BJ (cell line): Measurements from ENCODE around the gene RIMKLA. TPM values are rescaled to one million over a fixed set of nuclear protein-coding genes. Genes with fewer than 3 reads are reported as not detected.
A peak's percentile ranks its signal among the peaks of the same experiment; 100 is the strongest.

ENCODE experiments used
- CTCF ChIA-PET: fragments of 350-600 bp; formaldehyde crosslinking; extraction: SDS; loops from one replicate; lab custom pipeline; 2021; ENCODE audit warnings: antibody characterized with exemption, inconsistent platforms; lab: Yijun Ruan, JAX
- POLR2A ChIA-PET: fragments of 300-600 bp; sonication (Branson Sonifier 250); formaldehyde crosslinking; extraction: SDS; loops from one replicate; lab custom pipeline; 2021; ENCODE audit warnings: antibody characterized with exemption; lab: Charles Lee
- DNase-seq: peaks from one replicate; pipeline ENCODE4 v3.0.0-alpha.2; 2011; ENCODE audit warnings: low read depth
- H3K27me3 ChIP-seq: 2 replicates; pipeline ENCODE4 v1.6.0; 2011; ENCODE audit warnings: low read length; ENCODE audit not compliant: control insufficient read depth, insufficient read depth
- H3K36me3 ChIP-seq: 2 replicates; pipeline ENCODE4 v1.5.1; 2011; ENCODE audit warnings: low read length; ENCODE audit not compliant: control insufficient read depth, insufficient read depth
- H3K4me3 ChIP-seq: 2 replicates; pipeline ENCODE4 v1.5.1; 2011; ENCODE audit warnings: low read depth, mild to moderate bottlenecking, control low read depth, low read length
- polyA plus RNA-seq: library from polyadenylated mRNA; depleted of rRNA; stranded (reverse); fragments of >200 nt; gene quantifications from 2 replicates; pipeline ENCODE4 v1.2.3, GENCODE V29; 2011
- TF ChIP-seq, protein P1 (sequence below): IDR thresholded peaks from 2 replicates; pipeline ENCODE4 v1.5.1; 2011; ENCODE audit warnings: low read depth, mild to moderate bottlenecking, control low read depth, inconsistent platforms, low read length, moderate library complexity; ENCODE audit not compliant: insufficient read depth

Gene RIMKLA
- polyA plus RNA-seq, 1 experiment, result 0.02 TPM

DNA sequence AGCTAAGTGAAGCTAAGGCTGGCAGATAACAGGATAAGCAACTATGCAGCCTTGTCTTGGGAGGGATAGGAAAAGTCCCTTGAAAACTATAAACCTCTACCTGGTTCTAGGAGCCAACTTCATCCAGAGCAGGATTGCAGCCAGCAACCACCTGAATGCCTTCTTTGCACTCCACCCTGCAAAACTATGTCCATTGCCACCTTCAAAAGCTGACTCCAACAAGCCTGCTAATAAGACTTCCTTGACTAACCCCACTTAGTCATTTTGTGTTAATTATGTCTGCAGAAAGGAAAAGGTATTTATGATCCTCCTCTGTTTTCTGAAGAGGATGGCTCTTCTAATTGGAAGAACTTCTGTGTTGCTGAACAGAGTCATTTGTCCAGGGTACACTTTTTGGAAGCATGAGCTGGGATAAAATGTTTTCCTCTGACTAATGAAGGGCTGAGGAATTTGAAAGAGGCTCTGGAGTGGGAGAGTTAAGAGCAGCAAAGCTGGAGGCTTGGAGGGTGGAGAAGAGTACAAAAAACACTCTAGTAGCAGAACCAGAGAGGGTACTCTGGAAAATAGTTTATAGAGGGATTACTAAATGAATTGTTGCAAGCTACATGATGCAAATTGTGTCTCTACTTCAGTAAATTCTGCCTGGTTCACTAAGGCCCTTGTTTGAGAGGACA lies 9.6 kb upstream of the RIMKLA start:
- 0 out of 2 replicates have a peak, but pooled peaks cover 2% of the 10 kb centered on the region for H3K27me3 ChIP-seq
- no peaks in the 10 kb centered on the region for H3K36me3 ChIP-seq
- CTCF ChIA-PET, result no interaction called here
- TF ChIP-seq, protein P1, sequence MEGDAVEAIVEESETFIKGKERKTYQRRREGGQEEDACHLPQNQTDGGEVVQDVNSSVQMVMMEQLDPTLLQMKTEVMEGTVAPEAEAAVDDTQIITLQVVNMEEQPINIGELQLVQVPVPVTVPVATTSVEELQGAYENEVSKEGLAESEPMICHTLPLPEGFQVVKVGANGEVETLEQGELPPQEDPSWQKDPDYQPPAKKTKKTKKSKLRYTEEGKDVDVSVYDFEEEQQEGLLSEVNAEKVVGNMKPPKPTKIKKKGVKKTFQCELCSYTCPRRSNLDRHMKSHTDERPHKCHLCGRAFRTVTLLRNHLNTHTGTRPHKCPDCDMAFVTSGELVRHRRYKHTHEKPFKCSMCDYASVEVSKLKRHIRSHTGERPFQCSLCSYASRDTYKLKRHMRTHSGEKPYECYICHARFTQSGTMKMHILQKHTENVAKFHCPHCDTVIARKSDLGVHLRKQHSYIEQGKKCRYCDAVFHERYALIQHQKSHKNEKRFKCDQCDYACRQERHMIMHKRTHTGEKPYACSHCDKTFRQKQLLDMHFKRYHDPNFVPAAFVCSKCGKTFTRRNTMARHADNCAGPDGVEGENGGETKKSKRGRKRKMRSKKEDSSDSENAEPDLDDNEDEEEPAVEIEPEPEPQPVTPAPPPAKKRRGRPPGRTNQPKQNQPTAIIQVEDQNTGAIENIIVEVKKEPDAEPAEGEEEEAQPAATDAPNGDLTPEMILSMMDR, result no peak
- H3K4me3 ChIP-seq, result no peak overlapping the region
- no peak for DNase-seq
- POLR2A ChIA-PET, result no interaction called here

GRCh38 chr1:42372796-42373195 lies 7.8 kb upstream of the RIMKLA start:
- Histone ChIP-seq H3K27me3 (0 out of 2 replicates have a peak, but pooled peaks cover 2% of the 10 kb centered on the region), H3K36me3 (no peaks in the 10 kb centered on the region), H3K4me3 (no peak overlapping the region)
- TF ChIP-seq, protein P1, result no peak
- POLR2A ChIA-PET, result no interaction called here
- no peak for DNase-seq
- CTCF ChIA-PET, result no interaction called here

- peaks cover 7% of the 10 kb centered on the region for H3K27me3 ChIP-seq
- ChIA-PET CTCF (no interaction called here), POLR2A (no interaction called here)
- TF ChIP-seq, protein P1, result no peak
- DNase-seq, result no peak
- H3K36me3 ChIP-seq, result no peaks in the 10 kb centered on the region
- H3K4me3 ChIP-seq, result peak overlapping the region; percentile 37
Observed at GRCh38 chr1:42379794-42380585, 602 bp upstream of the RIMKLA start.

- ChIA-PET CTCF (no interaction called here), POLR2A (no interaction called here)
- no peak overlapping the region; the same call in none of the 2 replicates for H3K4me3 ChIP-seq
- TF ChIP-seq, protein P1, result no peak
- no peak for DNase-seq
- no peaks in the 10 kb centered on the region for H3K36me3 ChIP-seq
- H3K27me3 ChIP-seq, result peaks cover 7% of the 10 kb centered on the region
Observed at GRCh38 chr1:42381280-42381673, 685 bp downstream of the RIMKLA start.

DNA sequence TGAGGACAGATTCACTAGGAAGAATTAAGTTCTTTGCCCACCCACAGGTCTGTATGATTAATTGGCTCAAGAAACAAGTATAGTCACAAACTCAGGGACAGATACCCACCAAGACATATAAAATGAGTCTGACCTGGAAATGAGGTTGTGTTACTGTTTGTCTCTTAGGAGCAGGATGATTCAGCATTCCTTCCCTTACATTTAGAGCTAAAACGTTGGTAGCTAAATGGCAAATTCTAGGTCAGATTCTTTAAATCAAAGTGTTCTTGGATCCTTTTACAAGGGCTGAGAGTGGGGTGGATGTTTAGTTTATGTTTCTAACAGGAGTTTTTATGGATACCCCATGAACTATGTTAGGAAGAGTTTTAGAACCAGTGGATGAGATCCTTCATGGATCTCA lies 4.7 kb downstream of the RIMKLA start:
- Histone ChIP-seq H3K36me3 (no peaks in the 10 kb centered on the region), H3K27me3 (peaks cover 4% of the 10 kb centered on the region), H3K4me3 (no peak overlapping the region)
- ChIA-PET CTCF (interaction anchor here (0.7 to 1.5 kb wide), 3 partner anchors 9 to 213 kb away, joined by 3 to 5 read pairs (median 4); no protein-coding TSS in a partner anchor), POLR2A (no interaction called here)
- TF ChIP-seq, protein P1, result no peak
- no peak for DNase-seq
